ENCODE measurements around the gene ITGB1BP1.
"Not testable (repeated sequence)": the region's sequence is repeated elsewhere in the genome, so short reads cannot be mapped to it uniquely, and the experiment has no call there.

Gene ITGB1BP1

GRCh38 chr2:9407363-9407811 lies 15.9 kb downstream of the ITGB1BP1 start:
- no peak overlapping the region for H3K9ac ChIP-seq (ENCODE audit: low read depth, low read length)
- H3K36me3 ChIP-seq (ENCODE audit: insufficient read depth, low read depth, low read length): peaks cover 35% of the 10 kb centered on the region
- H3K4me3 ChIP-seq (ENCODE audit: low read length): no peak overlapping the region
- H3K9me3 ChIP-seq (ENCODE audit: insufficient read depth, low read depth, low read length): no peaks in the 10 kb centered on the region
- no peaks in the 10 kb centered on the region for H3K27me3 ChIP-seq (ENCODE audit: insufficient read depth, low read length)
- H3K27ac ChIP-seq (ENCODE audit: low read length): no peak overlapping the region
- H3K4me1 ChIP-seq (ENCODE audit: insufficient read depth, low read length): no peaks in the 10 kb centered on the region

DNA sequence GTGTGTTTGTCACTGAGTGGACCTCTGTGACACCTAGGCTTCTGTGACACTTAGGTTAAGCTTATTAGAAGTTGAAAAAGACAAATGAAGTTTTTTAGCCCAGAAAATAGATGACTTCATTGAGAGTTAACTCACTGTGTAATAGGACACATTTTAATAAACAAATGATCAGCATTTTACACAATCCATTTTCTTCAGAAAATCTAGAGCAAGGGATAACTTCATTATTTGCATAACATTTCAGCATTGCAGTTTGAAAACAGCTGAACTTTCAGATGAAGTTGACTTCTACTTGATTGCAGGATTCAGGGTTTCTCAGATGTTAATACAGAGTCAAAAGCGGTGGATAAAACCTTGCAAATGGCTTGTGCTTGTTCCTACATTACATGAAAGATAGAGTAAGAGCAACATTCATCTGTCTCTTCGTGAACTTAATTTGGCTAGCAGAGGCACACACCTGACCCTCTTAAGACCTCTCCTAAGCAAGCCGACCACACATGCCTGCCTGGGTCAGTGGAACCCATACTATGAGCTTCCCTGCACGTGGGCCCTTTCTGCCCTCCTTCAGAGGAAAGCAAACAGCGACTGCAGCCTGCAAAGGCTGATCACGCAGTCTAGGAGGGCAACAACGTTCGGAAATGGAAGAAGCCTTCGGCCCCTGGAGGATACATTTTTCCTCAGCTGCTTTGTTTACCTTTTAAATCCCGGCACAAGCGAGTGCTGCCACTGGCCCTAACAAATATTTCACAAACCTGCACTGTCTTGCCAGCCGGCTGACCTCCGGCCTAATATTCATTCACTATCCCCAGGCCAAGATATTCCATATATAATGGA lies 16.6 kb downstream of the ITGB1BP1 start:
- H3K4me1 ChIP-seq (ENCODE audit: insufficient read depth, low read length): no peaks in the 10 kb centered on the region
- no peaks in the 10 kb centered on the region for H3K9me3 ChIP-seq (ENCODE audit: insufficient read depth, low read depth, low read length)
- no peak overlapping the region for H3K4me3 ChIP-seq (ENCODE audit: low read length)
- H3K9ac ChIP-seq (ENCODE audit: low read depth, low read length): no peak overlapping the region
- no peaks in the 10 kb centered on the region for H3K27me3 ChIP-seq (ENCODE audit: insufficient read depth, low read length)
- H3K27ac ChIP-seq (ENCODE audit: low read length): no peak overlapping the region
- H3K36me3 ChIP-seq (ENCODE audit: insufficient read depth, low read depth, low read length): peaks cover 35% of the 10 kb centered on the region

DNA sequence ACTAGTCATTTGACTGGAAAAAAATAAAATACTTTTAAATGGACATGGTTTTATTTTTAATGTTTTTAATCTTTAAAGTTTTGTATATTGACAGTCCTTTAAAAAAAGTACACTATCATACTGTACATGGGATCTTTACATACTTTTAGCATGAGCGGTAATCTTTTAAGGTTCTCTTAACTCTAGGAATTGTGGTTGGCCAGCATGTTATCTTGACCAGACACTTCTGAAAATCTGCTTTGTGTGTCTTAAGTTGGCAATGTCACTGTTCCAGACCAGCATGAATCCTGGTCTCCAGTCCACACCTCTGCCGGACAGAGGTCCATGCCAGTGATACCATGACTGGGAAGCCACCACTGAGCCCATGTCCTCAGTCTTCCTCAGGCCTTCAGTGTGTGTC lies 17.7 kb downstream of the ITGB1BP1 start:
- Histone ChIP-seq H3K36me3 (ENCODE audit: insufficient read depth, low read depth, low read length) (peaks cover 30% of the 10 kb centered on the region), H3K9me3 (ENCODE audit: insufficient read depth, low read depth, low read length) (no peaks in the 10 kb centered on the region), H3K4me1 (ENCODE audit: insufficient read depth, low read length) (no peaks in the 10 kb centered on the region), H3K4me3 (ENCODE audit: low read length) (no peak overlapping the region), H3K27ac (ENCODE audit: low read length) (no peak overlapping the region), H3K9ac (ENCODE audit: low read depth, low read length) (no peak overlapping the region), H3K27me3 (ENCODE audit: insufficient read depth, low read length) (no peaks in the 10 kb centered on the region)

DNA sequence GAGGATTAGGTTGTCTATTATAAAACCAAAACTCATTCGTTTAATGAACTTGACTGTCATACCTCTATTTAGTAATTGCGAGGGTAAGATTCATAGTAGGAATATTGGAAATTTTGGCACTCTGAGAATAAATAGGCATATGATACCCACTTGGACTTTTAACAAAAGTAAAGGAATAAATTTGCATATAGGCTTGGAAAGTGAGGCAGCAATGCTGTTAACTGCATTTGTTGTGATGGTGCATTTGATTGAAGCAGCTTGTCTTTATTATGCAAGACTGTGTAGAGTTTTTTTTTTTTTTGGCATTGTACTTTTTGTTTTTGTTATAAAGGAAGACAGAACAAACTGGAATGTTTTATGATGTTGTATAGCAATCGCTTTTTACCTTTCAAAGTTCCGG lies 18.9 kb downstream of the ITGB1BP1 start:
- Histone ChIP-seq H3K4me3 (ENCODE audit: low read length) (no peak overlapping the region), H3K9me3 (ENCODE audit: insufficient read depth, low read depth, low read length) (no peaks in the 10 kb centered on the region), H3K27me3 (ENCODE audit: insufficient read depth, low read length) (no peaks in the 10 kb centered on the region), H3K9ac (ENCODE audit: low read depth, low read length) (no peak overlapping the region), H3K4me1 (ENCODE audit: insufficient read depth, low read length) (no peaks in the 10 kb centered on the region), H3K27ac (ENCODE audit: low read length) (no peak overlapping the region), H3K36me3 (ENCODE audit: insufficient read depth, low read depth, low read length) (peaks cover 30% of the 10 kb centered on the region)

- H3K36me3 ChIP-seq (ENCODE audit: insufficient read depth, low read depth, low read length): peaks cover 30% of the 10 kb centered on the region
- no peak overlapping the region for H3K27ac ChIP-seq (ENCODE audit: low read length)
- H3K27me3 ChIP-seq (ENCODE audit: insufficient read depth, low read length): no peaks in the 10 kb centered on the region
- no peak overlapping the region for H3K9ac ChIP-seq (ENCODE audit: low read depth, low read length)
- H3K4me1 ChIP-seq (ENCODE audit: insufficient read depth, low read length): no peaks in the 10 kb centered on the region
- no peak overlapping the region for H3K4me3 ChIP-seq (ENCODE audit: low read length)
- no peaks in the 10 kb centered on the region for H3K9me3 ChIP-seq (ENCODE audit: insufficient read depth, low read depth, low read length)
Observed at GRCh38 chr2:9403924-9404323, 19.4 kb downstream of the ITGB1BP1 start.

DNA sequence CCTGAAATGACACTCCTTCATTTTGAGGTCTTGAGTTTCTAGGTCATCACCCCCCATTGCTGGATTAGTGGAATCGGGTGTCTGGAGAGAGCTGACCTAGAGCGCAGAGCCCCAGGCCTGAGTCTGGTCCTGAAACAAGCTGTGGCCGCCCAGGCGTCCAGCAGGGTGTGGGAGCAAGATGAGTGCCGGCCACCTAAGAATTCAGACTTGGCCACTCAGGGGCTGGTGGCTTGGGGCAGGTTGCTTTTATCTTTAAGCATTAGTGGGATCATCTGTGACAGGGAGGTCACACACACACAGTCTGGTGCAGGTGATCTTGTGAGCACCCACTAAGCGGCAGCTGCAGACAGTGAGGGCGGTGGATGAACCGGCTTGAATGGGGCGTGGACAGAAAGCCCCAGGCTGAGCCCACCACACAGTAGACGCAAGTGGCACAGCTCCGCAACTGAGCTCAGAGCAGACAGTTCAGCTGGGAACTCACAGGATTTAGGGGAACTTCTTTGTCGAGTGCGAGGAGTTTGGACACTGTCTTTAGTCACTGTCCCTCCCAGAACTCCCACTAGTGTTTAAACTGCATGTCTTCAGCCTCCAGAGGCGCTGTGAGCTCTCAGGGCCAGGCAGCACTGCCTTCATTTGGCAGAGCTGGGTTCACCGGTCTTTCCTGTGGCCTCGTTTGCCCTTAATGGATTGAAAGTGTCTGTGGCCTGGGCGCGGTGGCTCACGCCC lies 21.5 kb downstream of the ITGB1BP1 start:
- no peak overlapping the region for H3K27ac ChIP-seq (ENCODE audit: low read length)
- peaks cover 23% of the 10 kb centered on the region for H3K36me3 ChIP-seq (ENCODE audit: insufficient read depth, low read depth, low read length)
- no peaks in the 10 kb centered on the region for H3K9me3 ChIP-seq (ENCODE audit: insufficient read depth, low read depth, low read length)
- H3K27me3 ChIP-seq (ENCODE audit: insufficient read depth, low read length): no peaks in the 10 kb centered on the region
- H3K4me3 ChIP-seq (ENCODE audit: low read length): no peak overlapping the region
- no peak overlapping the region for H3K9ac ChIP-seq (ENCODE audit: low read depth, low read length)
- no peaks in the 10 kb centered on the region for H3K4me1 ChIP-seq (ENCODE audit: insufficient read depth, low read length)

- Histone ChIP-seq H3K36me3 (ENCODE audit: insufficient read depth, low read depth, low read length) (peaks cover 18% of the 10 kb centered on the region), H3K4me1 (ENCODE audit: insufficient read depth, low read length) (no peaks in the 10 kb centered on the region), H3K4me3 (ENCODE audit: low read length) (no peak overlapping the region), H3K27me3 (ENCODE audit: insufficient read depth, low read length) (no peaks in the 10 kb centered on the region), H3K27ac (ENCODE audit: low read length) (no peak overlapping the region), H3K9me3 (ENCODE audit: insufficient read depth, low read depth, low read length) (no peaks in the 10 kb centered on the region), H3K9ac (ENCODE audit: low read depth, low read length) (no peak overlapping the region)
Observed at GRCh38 chr2:9401059-9401547, 22.2 kb downstream of the ITGB1BP1 start.

- Histone ChIP-seq H3K4me1 (ENCODE audit: insufficient read depth, low read length) (no peaks in the 10 kb centered on the region), H3K36me3 (ENCODE audit: insufficient read depth, low read depth, low read length) (peaks cover 15% of the 10 kb centered on the region), H3K27me3 (ENCODE audit: insufficient read depth, low read length) (no peaks in the 10 kb centered on the region), H3K4me3 (ENCODE audit: low read length) (no peak overlapping the region), H3K9me3 (ENCODE audit: insufficient read depth, low read depth, low read length) (no peaks in the 10 kb centered on the region), H3K9ac (ENCODE audit: low read depth, low read length) (no peak overlapping the region), H3K27ac (ENCODE audit: low read length) (no peak overlapping the region)
Observed at GRCh38 chr2:9400268-9401058, 22.9 kb downstream of the ITGB1BP1 start.

DNA sequence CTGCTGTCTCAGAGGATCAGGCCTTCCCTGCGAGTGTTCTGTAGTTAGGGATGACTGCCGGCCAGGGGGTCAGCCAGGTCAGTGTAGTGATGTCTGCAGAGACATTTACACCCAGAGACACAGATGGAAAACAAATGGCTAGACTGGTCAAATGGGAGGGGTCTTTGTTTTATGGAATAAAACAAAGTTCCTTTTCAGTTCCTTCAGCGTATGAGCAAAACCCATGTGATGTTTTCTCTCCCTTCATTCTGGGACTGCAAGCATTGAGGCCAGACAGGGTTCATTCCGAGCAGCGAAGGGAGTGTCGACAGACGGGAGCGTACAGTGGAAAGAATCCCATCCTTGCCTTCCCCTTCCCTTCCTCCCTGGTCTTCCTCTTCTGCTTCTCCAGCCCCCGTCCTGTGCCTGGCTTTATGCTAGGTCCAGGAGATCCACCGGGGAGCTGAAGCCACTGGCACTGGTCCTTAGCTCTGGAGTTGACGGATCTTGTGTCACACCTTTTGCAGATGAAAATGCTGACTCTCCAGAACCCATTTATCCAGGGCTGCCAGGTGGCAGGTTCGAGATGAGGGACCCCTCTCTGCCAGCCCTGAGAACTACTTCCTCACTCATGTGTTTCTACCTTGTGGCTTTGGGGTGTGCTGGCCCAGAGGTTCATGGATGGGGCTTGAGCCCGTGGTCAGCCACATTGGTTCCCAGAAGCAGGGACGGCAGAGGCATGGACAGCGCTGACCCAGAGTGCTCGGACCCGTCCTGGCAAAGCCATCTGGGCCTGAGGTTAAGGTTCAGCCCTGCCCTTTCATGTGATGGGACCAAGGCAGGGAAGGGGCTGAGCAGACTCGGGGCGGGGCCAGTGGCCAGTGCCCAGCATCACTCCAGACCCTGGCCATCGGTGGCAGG lies 24.2 kb downstream of the ITGB1BP1 start:
- no peaks in the 10 kb centered on the region for H3K27me3 ChIP-seq (ENCODE audit: insufficient read depth, low read length)
- no peaks in the 10 kb centered on the region for H3K4me1 ChIP-seq (ENCODE audit: insufficient read depth, low read length)
- H3K27ac ChIP-seq (ENCODE audit: low read length): no peak overlapping the region
- no peak overlapping the region for H3K4me3 ChIP-seq (ENCODE audit: low read length)
- H3K9ac ChIP-seq (ENCODE audit: low read depth, low read length): no peak overlapping the region
- no peaks in the 10 kb centered on the region for H3K9me3 ChIP-seq (ENCODE audit: insufficient read depth, low read depth, low read length)
- peaks cover 24% of the 10 kb centered on the region for H3K36me3 ChIP-seq (ENCODE audit: insufficient read depth, low read depth, low read length)

DNA sequence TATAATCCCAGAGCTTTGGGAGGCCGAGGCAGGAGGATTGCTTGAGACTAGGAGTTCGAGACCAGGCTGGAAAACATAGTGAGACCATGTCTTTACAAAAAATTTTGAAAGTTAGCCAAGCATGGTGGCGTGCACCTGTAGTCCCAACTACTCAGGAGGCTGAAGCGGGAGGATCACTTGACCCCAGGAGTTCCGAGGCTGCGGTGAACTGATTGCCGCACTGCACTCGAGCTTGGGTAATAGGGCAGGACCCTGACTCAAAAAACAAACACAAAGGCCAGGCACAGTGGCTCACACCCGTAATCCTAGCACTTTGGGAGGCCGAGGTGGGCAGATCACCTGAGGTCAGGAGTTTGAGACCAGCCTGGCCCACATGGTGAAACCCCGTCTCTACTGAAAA lies 25.1 kb downstream of the ITGB1BP1 start:
- not testable (repeated sequence) for H3K9ac ChIP-seq (ENCODE audit: low read depth, low read length)

DNA sequence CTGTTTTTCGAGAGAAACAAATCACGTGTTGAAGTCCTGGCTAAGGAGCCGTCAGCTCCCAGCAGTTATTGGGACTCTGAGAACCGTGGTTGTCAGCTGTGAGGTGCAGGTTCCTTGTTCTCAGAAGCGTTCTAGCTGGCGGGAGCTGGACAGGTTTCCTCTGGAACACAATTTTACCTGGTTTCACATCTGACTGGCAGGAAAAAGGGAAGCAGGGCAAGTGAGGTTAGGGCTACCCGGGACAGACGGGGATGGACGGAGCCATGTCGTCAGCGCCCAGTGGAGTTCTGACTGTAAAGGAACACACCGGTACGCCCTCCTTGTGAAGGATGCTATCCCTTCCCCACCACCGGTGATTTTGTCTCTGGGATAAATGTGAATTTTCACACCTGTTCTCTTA lies 26.1 kb downstream of the ITGB1BP1 start:
- H3K27me3 ChIP-seq (ENCODE audit: insufficient read depth, low read length): no peaks in the 10 kb centered on the region
- H3K9ac ChIP-seq (ENCODE audit: low read depth, low read length): no peak overlapping the region
- H3K9me3 ChIP-seq (ENCODE audit: insufficient read depth, low read depth, low read length): no peaks in the 10 kb centered on the region
- peaks cover 9% of the 10 kb centered on the region; the same call in 1 of the 2 replicates for H3K36me3 ChIP-seq (ENCODE audit: insufficient read depth, low read depth, low read length)
- H3K27ac ChIP-seq (ENCODE audit: low read length): no peak overlapping the region
- H3K4me3 ChIP-seq (ENCODE audit: low read length): no peak overlapping the region
- peaks cover 6% of the 10 kb centered on the region; the same call in 1 of the 2 replicates for H3K4me1 ChIP-seq (ENCODE audit: insufficient read depth, low read length)

More for the DNA sequence above, 25.1 kb downstream of the ITGB1BP1 start:
- H3K4me3 ChIP-seq (ENCODE audit: low read length); H3K27ac ChIP-seq (ENCODE audit: low read length); H3K27me3 ChIP-seq (ENCODE audit: insufficient read depth, low read length); H3K9me3 ChIP-seq (ENCODE audit: insufficient read depth, low read depth, low read length); H3K4me1 ChIP-seq (ENCODE audit: insufficient read depth, low read length): not testable (repeated sequence)
- peaks cover 15% of the 10 kb centered on the region; the same call in 1 of the 2 replicates for H3K36me3 ChIP-seq (ENCODE audit: insufficient read depth, low read depth, low read length)

Data from iPS-20b (cell line).